K562 (cell line): ENCODE data around the gene TMEM63A. TPM values are rescaled to one million over a fixed set of nuclear protein-coding genes. Genes with fewer than 3 reads are reported as not detected.
A peak's percentile ranks its signal among the peaks of the same experiment; 100 is the strongest.

Source experiments
- CHD7 ChIP-seq: fragments of 200-600 bp; sonication (generic); IDR thresholded peaks from one replicate; pipeline ENCODE4 v1.6.1; 2012; ENCODE audit warnings: mild to moderate bottlenecking, low read depth, low read length, inconsistent platforms
- CREB3L1 ChIP-seq: fragments of 450-650 bp; IDR thresholded peaks from 2 replicates; pipeline ENCODE4 v1.6.1; 2014; ENCODE audit warnings: low read depth, mild to moderate bottlenecking, moderate library complexity, borderline replicate concordance
- ELF2 ChIP-seq: fragments of 250-450 bp; sonication (Bioruptor Pico); IDR thresholded peaks from 2 replicates; pipeline ENCODE4 v1.5.0; 2021; ENCODE audit warnings: mild to moderate bottlenecking
- FOXP4 ChIP-seq: sonication (generic); formaldehyde crosslinking; IDR thresholded peaks from 2 replicates; pipeline ENCODE4 v1.8.0; 2022; ENCODE audit warnings: mild to moderate bottlenecking, missing genetic modification reagents, borderline replicate concordance
- MAFF ChIP-seq: IDR thresholded peaks from 2 replicates; pipeline ENCODE4 v1.6.1; 2012; ENCODE audit warnings: low read length, improper control_type of control experiment
- MTA1 ChIP-seq: fragments of 450-650 bp; IDR thresholded peaks from 2 replicates; pipeline ENCODE4 v1.6.1; 2017; ENCODE audit warnings: borderline replicate concordance
- NCOA6 ChIP-seq: fragments of 450-650 bp; IDR thresholded peaks from 2 replicates; pipeline ENCODE4 v1.6.1; 2017; ENCODE audit warnings: mild to moderate bottlenecking
- NFE2L1 ChIP-seq: fragments of 450-650 bp; IDR thresholded peaks from 2 replicates; pipeline ENCODE4 v1.6.1; 2016; ENCODE audit warnings: missing genetic modification characterization, low read depth, mild to moderate bottlenecking, missing compliant biosample characterization, moderate library complexity, borderline replicate concordance
- PHF21A ChIP-seq: fragments of 450-650 bp; IDR thresholded peaks from 2 replicates; pipeline ENCODE4 v1.6.1; 2017; ENCODE audit warnings: low read depth, borderline replicate concordance
- RB1 ChIP-seq: fragments of 450-650 bp; IDR thresholded peaks from 2 replicates; pipeline ENCODE4 v1.6.1; 2017; ENCODE audit warnings: low read depth, mild to moderate bottlenecking
- THRA ChIP-seq: fragments of 450-650 bp; IDR thresholded peaks from 2 replicates; pipeline ENCODE4 v1.6.1; 2017; ENCODE audit warnings: mild to moderate bottlenecking, moderate library complexity
- ZNF644 ChIP-seq: fragments of 200-800 bp; sonication (Bioruptor generic); IDR thresholded peaks from 2 replicates; pipeline ENCODE4 v1.6.1; 2016; ENCODE audit warnings: low read depth, missing genetic modification characterization, missing compliant biosample characterization
- polyA plus RNA-seq, 8 experiments: library from polyadenylated mRNA; depleted of rRNA in 4 of 8; stranded (reverse) in 5 of 8; unstranded in 3 of 8; fragments of >200 nt; fragmentation: Nextera tagmentation in 2 of 8; fragmentation: Illumina TruSeq in 1 of 8; extraction: Ambion mirVana in 2 of 8; extraction: Trizol in 1 of 8; gene quantifications; 2 replicates each; pipeline versions ENCODE4 v1.2.1 to v1.2.3, GENCODE V29; 2011 to 2014; ENCODE audit warnings: inconsistent platforms in 1 of 8, missing spikeins in 1 of 8
- total RNA-seq, 7 experiments: library from RNA; depleted of rRNA in 6 of 7; stranded (reverse); fragments of >200 nt in 6 of 7; fragmentation: Illumina TruSeq in 2 of 7; extraction: Trizol in 2 of 7; gene quantifications; 2 replicates each; pipeline versions ENCODE4 v1.2.1 to v1.2.3, GENCODE V29; 2011 to 2021; ENCODE audit warnings: low replicate concordance in 1 of 7

TMEM63A gene
- total and polyA plus RNA-seq, 9 of the 15 experiments (the other 6 are each of a cell fraction or from before 2014, with no cell fraction given): 2.0 to 54.6 (median 17.5) TPM

- TF ChIP-seq CHD7: no peak
- TF ChIP-seq MAFF: peak; percentile 91
- TF ChIP-seq NCOA6: no peak
- TF ChIP-seq NFE2L1: peak; percentile 80
- no peak for TF ChIP-seq ELF2 (CRISPR knock-in tag)
- TF ChIP-seq THRA: no peak
- no peak for TF ChIP-seq FOXP4 (CRISPR knock-in tag)
- TF ChIP-seq CREB3L1: no peak
- TF ChIP-seq MTA1: 0 out of 2 replicates have a peak, but pooled peaks have one; percentile 38
- no peak for TF ChIP-seq PHF21A
- peak; percentile 49; the same call in 1 of the 2 replicates for TF ChIP-seq ZNF644
- no peak for TF ChIP-seq RB1
These were observed 64.5 kb downstream of the TMEM63A start (continued) for GRCh38 chr1:225817611-225818061.
